Measurements from ENCODE around the gene CBLB.

DNA sequence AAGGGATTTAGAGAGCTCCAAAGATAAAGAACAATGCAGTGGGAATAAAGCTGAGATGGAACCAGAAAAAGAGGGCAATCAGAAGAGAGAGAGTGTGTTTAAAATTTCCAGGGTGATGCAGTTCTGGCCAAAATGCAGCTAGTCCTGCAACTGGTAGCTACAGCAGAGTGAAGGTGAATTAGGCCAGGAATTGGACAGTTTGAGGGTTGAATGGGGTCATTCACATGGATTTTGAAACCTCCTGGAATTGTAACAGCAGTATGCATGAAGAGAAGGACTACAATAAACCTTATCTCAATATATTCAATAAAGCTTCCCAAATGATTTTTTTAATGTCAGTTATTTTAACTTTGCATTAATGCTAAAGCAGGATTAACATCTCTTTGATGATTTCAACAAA is 85.2 kb downstream of the CBLB start:
- no peak for TF ChIP-seq ZNF211 (tag by site-specific recombination; IDR thresholded peaks at IDR 0.05; ENCODE audit: low read depth)
- no peak for TF ChIP-seq ZBTB21 (tag by site-specific recombination; IDR thresholded peaks at IDR 0.05)
- no peak for TF ChIP-seq ZBTB20 (tag by site-specific recombination; IDR thresholded peaks at IDR 0.05)
- no peak for TF ChIP-seq CTCF (tag by site-specific recombination; IDR thresholded peaks at IDR 0.05)
- no peak for TF ChIP-seq SETDB1 (IDR thresholded peaks at IDR 0.05; ENCODE audit: insufficient read length, low read length)
- TF ChIP-seq, protein P1, sequence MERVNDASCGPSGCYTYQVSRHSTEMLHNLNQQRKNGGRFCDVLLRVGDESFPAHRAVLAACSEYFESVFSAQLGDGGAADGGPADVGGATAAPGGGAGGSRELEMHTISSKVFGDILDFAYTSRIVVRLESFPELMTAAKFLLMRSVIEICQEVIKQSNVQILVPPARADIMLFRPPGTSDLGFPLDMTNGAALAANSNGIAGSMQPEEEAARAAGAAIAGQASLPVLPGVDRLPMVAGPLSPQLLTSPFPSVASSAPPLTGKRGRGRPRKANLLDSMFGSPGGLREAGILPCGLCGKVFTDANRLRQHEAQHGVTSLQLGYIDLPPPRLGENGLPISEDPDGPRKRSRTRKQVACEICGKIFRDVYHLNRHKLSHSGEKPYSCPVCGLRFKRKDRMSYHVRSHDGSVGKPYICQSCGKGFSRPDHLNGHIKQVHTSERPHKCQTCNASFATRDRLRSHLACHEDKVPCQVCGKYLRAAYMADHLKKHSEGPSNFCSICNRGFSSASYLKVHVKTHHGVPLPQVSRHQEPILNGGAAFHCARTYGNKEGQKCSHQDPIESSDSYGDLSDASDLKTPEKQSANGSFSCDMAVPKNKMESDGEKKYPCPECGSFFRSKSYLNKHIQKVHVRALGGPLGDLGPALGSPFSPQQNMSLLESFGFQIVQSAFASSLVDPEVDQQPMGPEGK (tag by site-specific recombination; IDR thresholded peaks at IDR 0.05) = no peak
- TF ChIP-seq ZNF175 (tag by site-specific recombination; IDR thresholded peaks at IDR 0.05) = no peak
- no peak for TF ChIP-seq ZNF18 (tag by site-specific recombination; IDR thresholded peaks at IDR 0.05)
- TF ChIP-seq ATF2 (tag by site-specific recombination; IDR thresholded peaks at IDR 0.05; ENCODE audit: low read depth) = no peak
- no peak for TF ChIP-seq ZBTB26 (tag by site-specific recombination; optimal IDR thresholded peaks at IDR 0.05)
- TF ChIP-seq, protein P2, sequence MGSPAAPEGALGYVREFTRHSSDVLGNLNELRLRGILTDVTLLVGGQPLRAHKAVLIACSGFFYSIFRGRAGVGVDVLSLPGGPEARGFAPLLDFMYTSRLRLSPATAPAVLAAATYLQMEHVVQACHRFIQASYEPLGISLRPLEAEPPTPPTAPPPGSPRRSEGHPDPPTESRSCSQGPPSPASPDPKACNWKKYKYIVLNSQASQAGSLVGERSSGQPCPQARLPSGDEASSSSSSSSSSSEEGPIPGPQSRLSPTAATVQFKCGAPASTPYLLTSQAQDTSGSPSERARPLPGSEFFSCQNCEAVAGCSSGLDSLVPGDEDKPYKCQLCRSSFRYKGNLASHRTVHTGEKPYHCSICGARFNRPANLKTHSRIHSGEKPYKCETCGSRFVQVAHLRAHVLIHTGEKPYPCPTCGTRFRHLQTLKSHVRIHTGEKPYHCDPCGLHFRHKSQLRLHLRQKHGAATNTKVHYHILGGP (tag by site-specific recombination; IDR thresholded peaks at IDR 0.05) = no peak
- no peak for TF ChIP-seq ZNF830 (tag by site-specific recombination; IDR thresholded peaks at IDR 0.05; ENCODE audit: low read depth)
- TF ChIP-seq ZNF544 (tag by site-specific recombination; IDR thresholded peaks at IDR 0.05) = no peak

All from HEK293 (cell line).